Measurements from ENCODE around the gene IL16.

Gene IL16

GRCh38 chr15:81257435-81257834, 60.8 kb downstream of the IL16 start:
- DNase-seq (ENCODE audit: low read depth): no peak

- DNase-seq (ENCODE audit: low read depth): no peak
Measured at GRCh38 chr15:81258455-81258854, 61.8 kb downstream of the IL16 start.

DNA sequence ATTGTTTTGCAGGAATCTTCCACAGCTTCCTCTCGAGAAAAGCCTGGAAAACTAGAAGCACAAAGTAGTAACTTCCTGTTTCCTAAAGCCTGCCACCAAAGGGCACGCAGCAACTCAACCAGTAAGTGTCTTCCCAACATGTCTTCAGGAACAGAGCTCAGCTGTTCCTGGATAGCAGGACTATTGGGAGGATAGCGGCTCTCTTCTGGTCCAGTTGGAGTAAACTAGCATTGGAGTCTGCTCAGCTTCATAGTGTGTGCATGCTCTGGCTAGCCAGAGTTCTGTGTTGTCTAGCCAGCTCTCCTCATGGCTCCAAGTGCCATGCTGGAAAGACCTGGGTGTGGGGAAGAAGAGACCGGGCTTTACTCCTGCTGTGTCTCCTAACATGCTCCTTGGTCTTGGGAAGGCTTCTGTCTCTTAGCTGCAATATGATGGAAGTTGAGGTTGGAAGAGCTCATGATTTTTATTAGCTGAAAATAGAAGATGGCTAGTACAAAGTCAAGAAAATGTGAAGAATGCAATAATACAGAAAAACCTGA, 63.1 kb downstream of the IL16 start:
- DNase-seq (ENCODE audit: low read depth): no peak

DNA sequence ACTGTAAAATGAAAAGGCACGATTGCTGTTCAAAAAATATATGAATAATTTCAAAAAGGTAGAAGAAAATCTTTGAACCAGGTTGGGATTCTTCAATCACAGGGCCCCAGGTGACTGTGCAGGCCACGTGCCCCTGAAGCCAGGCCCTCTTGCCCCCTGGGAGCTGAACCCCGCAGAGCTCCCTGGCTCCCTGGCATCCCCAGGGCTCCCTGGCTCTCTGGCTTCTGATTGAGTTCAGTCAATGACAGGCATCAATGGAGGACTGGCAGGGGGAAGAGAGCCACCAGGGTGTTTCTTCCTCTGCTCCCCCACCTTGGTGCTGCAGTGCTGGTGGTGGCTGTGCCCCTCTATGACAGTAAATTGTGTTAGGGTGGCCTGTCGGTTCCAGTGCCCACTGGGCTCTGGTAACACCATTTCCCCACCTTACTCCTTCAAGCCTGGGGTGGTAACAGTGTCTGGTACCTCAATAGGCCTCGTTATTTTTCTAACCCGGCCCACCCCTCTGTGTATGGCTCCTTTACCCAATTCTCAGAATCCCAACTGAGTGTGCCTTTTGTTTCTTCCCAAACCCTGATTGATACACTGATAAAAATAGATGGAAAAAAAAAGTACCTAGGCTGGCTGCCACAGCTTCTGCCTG, 64.6 kb downstream of the IL16 start:
- DNase-seq (ENCODE audit: low read depth): no peak

DNA sequence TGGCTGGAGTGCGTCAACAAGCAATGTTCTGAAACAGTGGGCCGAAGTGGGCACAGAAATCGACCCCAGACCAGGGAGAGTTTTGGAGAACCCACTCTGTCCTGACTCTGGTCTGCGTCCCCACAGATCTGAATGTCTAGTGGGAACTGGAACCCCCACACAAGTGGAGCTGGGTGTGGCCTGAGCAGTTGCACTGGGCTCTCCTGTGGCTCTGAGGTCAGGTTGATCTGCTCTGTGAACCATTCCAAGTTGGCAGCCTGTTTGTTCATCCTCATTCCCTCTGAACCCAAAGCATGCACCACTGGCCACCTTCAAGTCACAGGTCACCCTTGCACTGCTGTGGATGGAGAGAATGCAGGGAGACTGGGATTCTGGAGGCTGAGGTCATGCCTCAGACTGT, 66.8 kb downstream of the IL16 start:
- no peak for DNase-seq (ENCODE audit: low read depth)

- DNase-seq (ENCODE audit: low read depth): no peak
Measured at GRCh38 chr15:81264072-81264857, 67.6 kb downstream of the IL16 start.

DNA sequence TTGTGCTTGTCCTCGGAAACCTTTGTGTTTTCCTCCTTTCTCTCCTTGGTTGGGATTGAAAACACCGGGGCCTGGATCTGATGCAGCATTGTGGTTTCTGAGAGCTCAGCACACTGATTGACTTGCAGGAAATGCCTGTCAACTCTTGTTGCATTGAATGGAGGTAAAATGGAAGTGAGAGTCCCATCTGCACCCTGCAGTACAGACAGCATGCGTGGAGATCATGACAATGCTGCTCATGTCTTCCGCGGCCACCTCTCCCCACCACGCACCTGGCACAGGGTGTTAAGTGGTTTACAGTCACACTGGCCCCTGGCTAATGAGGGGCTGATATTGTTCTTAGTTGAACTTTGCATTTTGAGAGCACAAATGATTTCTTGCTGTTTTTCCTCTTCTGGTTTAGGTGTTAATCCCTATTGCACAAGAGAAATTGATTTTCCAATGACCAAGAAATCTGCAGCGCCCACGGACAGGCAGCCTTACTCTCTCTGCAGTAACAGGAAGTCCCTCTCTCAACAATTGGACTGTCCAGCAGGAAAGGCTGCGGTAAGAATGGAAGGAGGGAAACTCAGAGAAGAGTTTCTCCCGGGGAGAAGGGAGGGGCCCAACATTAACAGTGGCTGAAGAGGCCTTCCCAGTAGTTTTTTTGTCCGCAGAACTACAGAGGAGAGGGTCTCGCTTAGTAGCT, 68.7 kb downstream of the IL16 start:
- no peak for DNase-seq (ENCODE audit: low read depth)

DNA sequence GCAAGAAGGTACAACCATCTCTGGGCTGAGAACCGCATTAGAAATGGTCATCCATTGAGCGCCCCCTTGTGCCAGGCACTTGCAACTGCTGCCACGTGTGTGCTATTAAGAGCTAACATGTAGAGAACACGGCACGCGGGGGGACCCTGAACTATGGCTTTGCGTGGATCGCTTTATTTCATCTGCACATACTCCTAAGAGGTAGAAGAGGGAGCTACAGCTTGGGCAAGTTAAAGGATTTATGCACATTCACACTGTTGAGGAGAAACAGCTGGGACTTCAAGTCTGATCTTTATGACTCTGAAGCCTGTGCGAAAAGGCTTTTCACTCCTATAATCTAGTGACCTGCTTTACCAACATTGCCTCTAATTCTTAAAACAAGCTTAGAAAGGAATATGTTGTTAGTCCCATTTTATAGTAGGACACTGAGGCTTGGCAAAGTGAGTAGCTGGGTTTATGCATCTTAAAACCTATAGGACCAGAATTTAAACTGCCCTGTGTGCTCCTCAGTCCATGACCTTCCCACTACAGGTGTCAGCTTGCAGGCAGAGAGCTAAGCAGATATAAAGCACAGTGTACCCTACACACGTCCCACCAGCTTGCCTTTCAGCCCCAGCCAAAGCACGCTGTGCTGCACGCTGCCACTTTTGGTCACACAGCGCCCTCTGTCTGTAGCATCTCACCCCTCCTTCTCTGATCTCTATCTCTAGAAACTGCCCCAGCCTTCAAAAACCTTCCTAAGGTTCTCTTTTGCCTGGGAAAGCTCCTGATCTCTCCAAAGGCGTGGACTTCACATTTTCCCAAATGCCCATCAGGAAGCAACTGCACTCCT, 69.5 kb downstream of the IL16 start:
- DNase-seq (ENCODE audit: low read depth): peak; percentile 71

- no peak for DNase-seq (ENCODE audit: low read depth)
Measured at GRCh38 chr15:81268340-81268739, 71.7 kb downstream of the IL16 start.

DNA sequence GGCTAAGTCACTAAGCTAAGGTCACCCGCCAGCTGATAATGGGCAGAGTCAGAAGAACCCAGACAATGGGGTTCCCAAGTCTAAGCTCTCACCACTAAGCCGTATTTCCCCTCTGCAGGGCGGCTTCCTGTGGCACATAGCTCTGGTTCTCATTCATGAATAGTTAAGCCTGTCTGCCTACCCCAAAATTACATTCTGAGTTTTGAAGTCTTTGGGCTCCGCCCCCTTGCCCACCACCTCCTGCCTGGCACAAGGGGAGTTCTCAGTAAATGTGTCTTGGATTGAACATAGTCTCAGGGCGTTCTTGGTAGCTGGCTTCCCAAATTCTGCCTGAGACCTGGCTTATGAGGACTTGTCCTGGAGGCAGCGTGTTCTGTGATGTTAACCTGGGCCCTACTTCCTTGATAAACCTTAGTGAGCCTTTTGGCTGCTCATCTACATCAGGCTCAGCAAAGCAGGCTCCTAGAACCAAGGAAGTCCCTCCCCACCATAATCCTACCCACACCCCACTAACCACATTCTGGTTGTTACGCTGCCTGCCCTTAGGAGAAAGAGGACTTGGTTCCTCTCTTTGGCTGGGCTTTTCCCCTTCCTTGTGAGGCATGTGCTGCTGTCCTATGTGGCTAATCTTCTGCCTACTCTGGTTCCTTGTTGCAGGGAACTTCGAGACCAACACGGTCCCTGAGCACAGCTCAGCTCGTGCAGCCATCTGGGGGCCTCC, 72.4 kb downstream of the IL16 start:
- DNase-seq (ENCODE audit: low read depth): no peak

- DNase-seq (ENCODE audit: low read depth): no peak
Measured at GRCh38 chr15:81270188-81270587, 73.5 kb downstream of the IL16 start.

- DNase-seq (ENCODE audit: low read depth): no peak
Measured at GRCh38 chr15:81270781-81271491, 74.3 kb downstream of the IL16 start.

DNA sequence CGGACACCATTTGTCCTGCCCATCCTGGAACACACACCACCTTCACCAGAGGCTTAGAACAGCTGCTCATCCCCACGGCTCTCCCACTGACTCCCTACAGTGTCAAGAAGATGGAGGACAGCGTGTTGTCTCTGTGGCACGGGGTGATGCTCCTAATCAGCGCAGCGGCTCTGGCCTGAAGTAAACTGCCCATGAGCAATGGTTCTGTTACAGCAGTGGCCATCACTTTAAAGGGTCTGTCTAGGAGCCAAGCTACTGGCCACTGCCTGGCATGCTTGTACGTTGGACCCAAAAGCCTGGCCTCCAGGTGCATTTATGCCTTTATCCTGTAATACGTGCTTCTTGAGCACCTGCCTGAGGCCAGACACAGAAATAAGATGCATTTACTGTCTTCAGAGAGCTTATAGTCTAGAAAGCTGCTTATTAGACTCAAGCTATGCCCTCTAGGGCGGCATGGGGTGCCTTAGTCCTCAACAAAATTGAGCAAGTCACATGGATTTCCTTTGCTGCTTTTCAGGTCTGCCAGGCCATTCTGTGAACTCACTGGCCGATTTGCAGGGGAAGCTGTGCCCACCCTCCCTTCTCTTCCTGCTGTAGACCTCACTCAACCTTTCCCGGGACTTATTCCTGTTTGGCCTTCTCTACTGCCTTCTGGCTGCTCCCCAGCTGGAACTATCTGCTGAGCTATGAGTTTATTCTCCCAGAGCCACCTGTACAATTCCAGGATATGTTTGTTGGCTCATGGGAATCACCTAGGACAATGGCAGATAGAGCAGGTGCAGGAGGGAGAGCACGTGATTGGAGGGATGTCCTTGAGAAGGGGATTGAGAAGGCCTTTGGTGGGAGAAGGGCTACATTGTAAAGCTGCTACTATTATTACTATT, 75.3 kb downstream of the IL16 start:
- DNase-seq (ENCODE audit: low read depth): no peak

GRCh38 chr15:81273200-81273599, 76.5 kb downstream of the IL16 start:
- DNase-seq (ENCODE audit: low read depth): no peak

DNA sequence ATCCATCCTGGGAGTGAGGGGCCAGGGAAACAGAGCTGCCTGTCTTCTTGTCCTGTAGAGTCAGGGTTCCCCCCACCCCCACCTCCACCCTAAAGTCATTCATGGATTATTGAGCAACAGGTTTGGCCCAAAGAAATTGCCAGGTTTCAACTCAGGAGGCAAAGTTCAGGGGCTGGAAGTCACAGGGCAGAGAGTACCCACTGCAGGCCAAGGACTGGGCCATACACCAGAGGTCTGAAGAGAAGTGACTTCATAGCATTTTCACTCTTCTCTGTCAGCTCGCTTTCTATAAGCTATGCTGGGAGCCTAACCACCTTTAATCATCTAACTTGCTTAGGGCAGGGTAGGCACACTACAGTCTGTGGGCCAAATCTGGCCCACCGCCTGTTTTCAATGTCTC, 77.2 kb downstream of the IL16 start:
- DNase-seq (ENCODE audit: low read depth): no peak

DNA sequence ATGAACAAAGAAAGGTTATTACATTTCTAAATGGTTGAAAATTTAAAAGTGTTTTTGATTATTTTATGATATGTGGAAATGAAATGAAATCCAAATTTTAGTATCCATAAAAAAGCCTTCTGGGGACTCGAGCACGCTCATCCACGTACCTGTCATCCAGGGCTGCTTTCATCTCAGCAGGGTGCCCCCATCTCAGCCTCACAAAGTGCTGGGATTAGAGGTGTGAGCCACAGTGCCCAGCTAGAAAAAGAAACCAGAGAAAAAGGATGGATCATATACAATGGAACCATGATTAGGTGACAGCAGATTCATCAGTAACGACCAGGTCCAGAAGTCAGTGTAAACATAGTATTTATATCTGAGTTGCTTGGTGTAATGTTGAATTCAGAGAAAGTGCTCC, 77.6 kb downstream of the IL16 start:
- no peak for DNase-seq (ENCODE audit: low read depth)

DNA sequence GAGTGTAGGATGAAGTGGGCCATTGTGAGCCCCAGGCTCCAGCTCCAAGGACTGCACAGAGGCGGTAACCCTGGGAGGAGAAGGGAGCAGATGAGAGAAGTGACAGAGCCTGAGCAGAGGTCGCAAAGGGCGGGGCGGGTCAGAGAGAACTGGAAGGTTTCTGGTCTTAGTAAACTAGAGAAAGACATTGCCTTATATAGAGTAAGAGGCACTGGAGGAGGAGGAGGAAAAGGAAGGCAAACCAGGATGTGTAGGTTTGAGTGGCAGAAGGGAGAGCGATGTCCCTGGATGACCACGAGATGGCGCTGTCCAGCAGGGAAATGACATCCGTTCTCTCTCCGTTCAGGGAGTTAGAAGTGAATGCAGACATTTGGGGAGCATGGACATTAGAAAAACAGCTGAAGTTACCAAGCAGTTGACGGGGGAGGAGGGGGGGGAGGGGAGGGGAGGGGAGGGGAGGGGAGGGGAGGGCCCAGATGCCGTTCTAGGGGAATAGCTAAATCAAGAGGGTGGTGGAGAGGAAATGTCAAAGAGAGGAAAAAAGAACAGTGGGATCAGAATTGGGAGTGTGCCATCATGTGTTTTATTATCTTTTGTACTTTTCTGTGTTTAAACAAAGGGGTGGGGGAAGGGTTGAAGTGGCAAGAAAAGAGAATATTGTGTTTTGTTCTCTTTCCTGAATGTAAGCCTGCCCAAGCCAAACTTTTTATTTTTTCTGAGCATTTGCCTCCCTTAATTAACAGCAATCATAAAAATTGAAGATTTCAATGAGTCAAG, 78.4 kb downstream of the IL16 start:
- peak; percentile 82 for DNase-seq (ENCODE audit: low read depth)

DNA sequence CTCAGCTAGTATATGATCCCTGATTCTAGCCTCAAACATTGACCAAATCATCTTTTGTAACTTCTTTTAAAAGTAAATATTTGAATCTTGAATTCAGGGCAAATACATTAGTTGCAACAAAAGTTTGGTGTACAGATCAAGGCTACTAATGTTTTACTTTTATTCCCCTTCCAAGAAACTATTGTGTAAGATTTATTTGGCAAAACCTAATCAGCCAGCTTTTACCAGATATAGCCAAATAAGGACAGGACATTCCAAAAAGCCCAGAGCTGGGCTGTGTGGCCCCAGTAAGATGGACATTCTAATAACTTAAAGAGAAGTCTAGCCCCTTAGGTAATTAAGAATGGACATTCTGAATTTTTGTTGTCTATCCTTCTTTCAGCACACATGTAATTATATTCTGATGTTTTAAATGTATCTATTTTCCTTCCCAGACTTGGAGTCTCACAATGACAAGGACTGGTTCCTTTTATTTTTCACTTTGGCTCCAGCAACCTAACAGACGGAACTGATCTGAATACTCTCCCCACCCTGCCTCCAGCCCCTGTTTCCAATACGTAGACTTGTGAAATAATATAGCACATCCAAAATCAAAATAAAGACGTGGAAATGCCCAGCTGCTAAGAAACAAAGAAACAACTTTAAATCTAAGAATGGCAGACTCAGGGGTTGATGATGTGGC, 79.2 kb downstream of the IL16 start:
- no peak for DNase-seq (ENCODE audit: low read depth)
